Neural crest cell (in vitro differentiated cells): ENCODE data around the gene KLHL14. TPM values are rescaled to one million over a fixed set of nuclear protein-coding genes. Genes with fewer than 3 reads are reported as not detected.
A peak's percentile ranks its signal among the peaks of the same experiment; 100 is the strongest.

Source experiments
- DNase-seq: peaks from one replicate; pipeline ENCODE4 v3.0.0; 2021; ENCODE audit warnings: low read depth, mixed read lengths, low spot score
- H3K27ac Mint-ChIP-seq: one replicate; pipeline ENCODE4 v1.8.0; 2021; ENCODE audit warnings: mild to moderate bottlenecking, mixed read lengths; ENCODE audit not compliant: unreplicated experiment
- H3K27me3 Mint-ChIP-seq: 2 replicates; pipeline ENCODE4 v1.8.0; 2021; ENCODE audit warnings: low read depth, mild to moderate bottlenecking, mixed read lengths
- H3K36me3 Mint-ChIP-seq: 2 replicates; pipeline ENCODE4 v1.8.0; 2021; ENCODE audit warnings: low read depth, mild to moderate bottlenecking, mixed read lengths
- H3K4me1 Mint-ChIP-seq: 2 replicates; pipeline ENCODE4 v1.8.0; 2021; ENCODE audit warnings: mixed read lengths
- H3K4me3 Mint-ChIP-seq: one replicate; pipeline ENCODE4 v1.8.0; 2021; ENCODE audit warnings: mild to moderate bottlenecking, mixed read lengths
- H3K9me3 Mint-ChIP-seq: 2 replicates; pipeline ENCODE4 v1.8.0; 2021; ENCODE audit warnings: mixed read lengths
- total RNA-seq: library from RNA; stranded (reverse); gene quantifications from 2 replicates; pipeline ENCODE4 v1.2.1, GENCODE V29; 2021
- TF ChIP-seq, protein P1 (sequence below): fragments of 200-600 bp; sonication (generic); conservative IDR thresholded peaks from 2 replicates; pipeline ENCODE4 v1.5.0; 2021; ENCODE audit warnings: antibody characterized with exemption, mild to moderate bottlenecking

Gene KLHL14
- total RNA-seq, 1 donor from 2014 or later: 2.2 TPM

DNA sequence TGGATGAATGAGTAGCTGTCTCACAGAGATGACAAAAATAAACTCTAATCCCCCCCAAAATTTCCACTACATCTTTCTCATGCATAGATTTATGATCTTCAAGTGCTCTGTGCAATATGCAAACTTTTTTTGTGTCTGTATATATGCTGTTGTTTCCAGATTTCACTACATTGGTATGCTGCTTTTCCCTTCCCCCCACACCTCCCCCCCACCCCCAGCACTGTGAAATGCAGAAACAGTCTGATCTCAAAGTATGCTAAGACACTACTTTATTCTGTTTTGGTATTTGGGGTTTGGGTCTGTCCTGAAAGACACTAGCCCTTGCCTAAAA lies 524 bp upstream of the KLHL14 start:
- Mint-ChIP-seq H3K27ac (no peak overlapping the region), H3K36me3 (no peaks in the 10 kb centered on the region), H3K27me3 (peaks cover 66% of the 10 kb centered on the region), H3K4me1 (peaks cover 31% of the 10 kb centered on the region), H3K9me3 (no peaks in the 10 kb centered on the region), H3K4me3 (peak overlapping the region; percentile 59)
- TF ChIP-seq, protein P1, sequence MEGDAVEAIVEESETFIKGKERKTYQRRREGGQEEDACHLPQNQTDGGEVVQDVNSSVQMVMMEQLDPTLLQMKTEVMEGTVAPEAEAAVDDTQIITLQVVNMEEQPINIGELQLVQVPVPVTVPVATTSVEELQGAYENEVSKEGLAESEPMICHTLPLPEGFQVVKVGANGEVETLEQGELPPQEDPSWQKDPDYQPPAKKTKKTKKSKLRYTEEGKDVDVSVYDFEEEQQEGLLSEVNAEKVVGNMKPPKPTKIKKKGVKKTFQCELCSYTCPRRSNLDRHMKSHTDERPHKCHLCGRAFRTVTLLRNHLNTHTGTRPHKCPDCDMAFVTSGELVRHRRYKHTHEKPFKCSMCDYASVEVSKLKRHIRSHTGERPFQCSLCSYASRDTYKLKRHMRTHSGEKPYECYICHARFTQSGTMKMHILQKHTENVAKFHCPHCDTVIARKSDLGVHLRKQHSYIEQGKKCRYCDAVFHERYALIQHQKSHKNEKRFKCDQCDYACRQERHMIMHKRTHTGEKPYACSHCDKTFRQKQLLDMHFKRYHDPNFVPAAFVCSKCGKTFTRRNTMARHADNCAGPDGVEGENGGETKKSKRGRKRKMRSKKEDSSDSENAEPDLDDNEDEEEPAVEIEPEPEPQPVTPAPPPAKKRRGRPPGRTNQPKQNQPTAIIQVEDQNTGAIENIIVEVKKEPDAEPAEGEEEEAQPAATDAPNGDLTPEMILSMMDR: no peak
- no peak for DNase-seq

- H3K4me3 Mint-ChIP-seq: peak overlapping the region; percentile 82
- TF ChIP-seq, protein P1: no peak
- H3K4me1 Mint-ChIP-seq: peaks cover 31% of the 10 kb centered on the region
- peaks cover 74% of the 10 kb centered on the region for H3K27me3 Mint-ChIP-seq
- peak; percentile 29 for DNase-seq
- H3K36me3 Mint-ChIP-seq: no peaks in the 10 kb centered on the region
- H3K9me3 Mint-ChIP-seq: no peaks in the 10 kb centered on the region
- H3K27ac Mint-ChIP-seq: no peak overlapping the region
Measured at GRCh38 chr18:32771871-32772580, 797 bp downstream of the KLHL14 start.

GRCh38 chr18:32771169-32771751 lies 1.6 kb downstream of the KLHL14 start:
- Mint-ChIP-seq H3K4me1 (peaks cover 31% of the 10 kb centered on the region), H3K27ac (no peak overlapping the region), H3K36me3 (no peaks in the 10 kb centered on the region), H3K4me3 (peak overlapping the region; percentile 89), H3K27me3 (peaks cover 75% of the 10 kb centered on the region), H3K9me3 (no peaks in the 10 kb centered on the region)
- DNase-seq: peak; percentile 30
- TF ChIP-seq, protein P1: no peak

- peaks cover 31% of the 10 kb centered on the region for H3K4me1 Mint-ChIP-seq
- TF ChIP-seq, protein P1: no peak
- peaks cover 75% of the 10 kb centered on the region for H3K27me3 Mint-ChIP-seq
- H3K36me3 Mint-ChIP-seq: no peaks in the 10 kb centered on the region
- DNase-seq: peak; percentile 2
- no peak overlapping the region for H3K27ac Mint-ChIP-seq
- no peaks in the 10 kb centered on the region for H3K9me3 Mint-ChIP-seq
- peak overlapping the region; percentile 89 for H3K4me3 Mint-ChIP-seq
Measured at GRCh38 chr18:32770666-32771168, 2.1 kb downstream of the KLHL14 start.

DNA sequence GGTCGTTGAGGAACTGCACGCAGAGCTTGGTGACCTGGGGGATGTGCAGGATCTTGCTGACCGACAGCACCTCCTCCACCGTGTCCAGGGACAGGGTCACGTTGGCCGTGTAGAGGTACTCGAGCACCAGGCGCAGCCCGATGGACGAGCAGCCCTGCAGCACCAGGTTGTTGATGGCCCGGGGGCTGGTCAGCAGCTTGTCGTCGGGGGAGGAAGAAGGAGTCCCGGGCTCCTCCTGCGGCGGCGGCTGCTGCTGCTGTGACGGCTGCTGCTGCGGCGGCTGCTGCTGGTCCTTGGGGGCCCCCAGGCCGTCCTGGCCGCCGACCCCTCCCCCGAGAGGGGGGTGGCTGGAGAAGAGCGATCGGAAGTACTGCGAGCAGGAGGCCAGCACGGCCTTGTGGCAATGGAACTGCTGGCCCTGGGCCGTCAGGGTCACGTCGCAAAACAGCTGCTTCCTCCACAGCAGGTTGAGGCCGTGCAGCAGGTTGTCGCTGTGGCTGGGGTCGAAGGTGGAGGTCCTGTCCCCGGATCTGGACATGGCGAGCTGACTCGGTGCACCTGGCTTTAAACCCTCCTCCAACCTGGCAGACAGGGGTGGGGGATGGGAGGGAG lies 2.7 kb downstream of the KLHL14 start:
- peak; percentile 5 for DNase-seq
- no peak overlapping the region for H3K27ac Mint-ChIP-seq
- no peaks in the 10 kb centered on the region for H3K36me3 Mint-ChIP-seq
- TF ChIP-seq, protein P1: no peak
- peaks cover 77% of the 10 kb centered on the region for H3K27me3 Mint-ChIP-seq
- H3K4me3 Mint-ChIP-seq: peak overlapping the region; percentile 83
- no peaks in the 10 kb centered on the region for H3K9me3 Mint-ChIP-seq
- peaks cover 31% of the 10 kb centered on the region for H3K4me1 Mint-ChIP-seq
